Activated CD4-positive, alpha-beta T cell treated with anti-CD3 and anti-CD28 coated beads, Interleukin-2, amount 10 ng/mL, durations not matched to agents 7 days and 5 days (primary cell): ENCODE data around the gene BCS1L. TPM values are rescaled to one million over a fixed set of nuclear protein-coding genes. Genes with fewer than 3 reads are reported as not detected.

ENCODE experiments used
- CTCF ChIA-PET: fragments of 350-600 bp; sonication (Branson Sonifier 250); formaldehyde crosslinking; loops from one replicate; lab custom pipeline; 2021; ENCODE audit warnings: antibody characterized with exemption; lab: Charles Lee
- POLR2A ChIA-PET: fragments of 350-600 bp; sonication (Branson Sonifier 250); formaldehyde crosslinking; loops from one replicate; lab custom pipeline; 2021; ENCODE audit warnings: antibody characterized with exemption; lab: Charles Lee
- DNase-seq: peaks from one replicate; pipeline ENCODE4 v3.0.0-alpha.2; 2020
- H3K27ac Mint-ChIP-seq: one replicate; pipeline ENCODE4 v1.8.0; 2021; ENCODE audit warnings: mild to moderate bottlenecking, moderate library complexity, mixed read lengths
- H3K27me3 Mint-ChIP-seq: one replicate; pipeline ENCODE4 v1.8.0; 2021; ENCODE audit warnings: mixed read lengths
- H3K36me3 Mint-ChIP-seq: one replicate; pipeline ENCODE4 v1.8.0; 2021; ENCODE audit warnings: low read depth, mixed read lengths
- H3K4me1 Mint-ChIP-seq: one replicate; pipeline ENCODE4 v1.8.0; 2021; ENCODE audit warnings: mixed read lengths
- H3K4me3 Mint-ChIP-seq: one replicate; pipeline ENCODE4 v1.8.0; 2021; ENCODE audit warnings: mild to moderate bottlenecking, moderate library complexity, mixed read lengths
- H3K9me3 Mint-ChIP-seq: one replicate; pipeline ENCODE4 v1.8.0; 2021; ENCODE audit warnings: mixed read lengths
- total RNA-seq, 2 experiments: library from RNA; stranded (reverse); gene quantifications; one replicate each; pipeline ENCODE4 v1.2.3, GENCODE V29; 2021

BCS1L gene
- total RNA-seq, 2 experiments from 2014 or later = 53.4 to 58.6 TPM

DNA sequence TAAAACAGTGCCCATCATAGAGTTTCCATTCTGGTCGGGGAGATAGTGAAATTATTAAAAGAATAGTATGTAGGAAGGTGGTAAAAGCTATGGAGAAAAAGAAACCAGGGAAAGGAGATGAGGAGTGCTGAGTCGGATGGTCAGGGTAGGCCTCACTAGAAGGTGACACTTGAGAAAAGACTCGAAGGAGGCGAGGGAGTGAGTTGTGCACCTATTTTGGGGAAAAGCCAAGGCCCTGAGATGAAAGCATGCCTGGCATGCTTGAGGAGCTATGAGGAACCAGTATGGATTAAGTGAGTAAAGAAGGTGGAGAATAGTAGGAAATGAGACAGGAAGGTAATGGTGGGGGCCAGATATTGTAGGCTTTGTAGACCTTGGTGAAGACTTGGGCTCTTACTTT is 43.9 kb downstream of the BCS1L start:
- POLR2A ChIA-PET = no interaction called here
- Mint-ChIP-seq H3K27me3 (peaks cover 11% of the 10 kb centered on the region), H3K36me3 (no peaks in the 10 kb centered on the region), H3K27ac (no peak overlapping the region), H3K9me3 (no peaks in the 10 kb centered on the region), H3K4me1 (peaks cover 7% of the 10 kb centered on the region), H3K4me3 (no peak overlapping the region)
- DNase-seq = no peak
- CTCF ChIA-PET = interaction anchor here (0.8 to 2.5 kb wide), 3 partner anchors 7 to 431 kb away, joined by 3 to 9 read pairs (median 9); partner anchors contain the start of gene TTLL4

- Mint-ChIP-seq H3K4me1 (peaks cover 23% of the 10 kb centered on the region), H3K27ac (no peak overlapping the region), H3K4me3 (no peak overlapping the region), H3K9me3 (no peaks in the 10 kb centered on the region), H3K27me3 (peaks cover 11% of the 10 kb centered on the region), H3K36me3 (no peaks in the 10 kb centered on the region)
- DNase-seq = no peak
- ChIA-PET CTCF (interaction anchor here (0.6 to 2.0 kb wide), 6 partner anchors 9 to 140 kb away, joined by 3 to 14 read pairs (median 4); partner anchors contain the start of genes BCS1L and ZNF142), POLR2A (no interaction called here)
These were observed 48.6 kb downstream of the BCS1L start for GRCh38 chr2:218708086-218708485.

GRCh38 chr2:218709908-218710307 is 50.4 kb downstream of the BCS1L start:
- Mint-ChIP-seq H3K36me3 (no peaks in the 10 kb centered on the region), H3K4me3 (no peak overlapping the region), H3K9me3 (no peaks in the 10 kb centered on the region), H3K27ac (no peak overlapping the region), H3K27me3 (peaks cover 11% of the 10 kb centered on the region), H3K4me1 (peaks cover 30% of the 10 kb centered on the region)
- DNase-seq = no peak
- POLR2A ChIA-PET = no interaction called here
- CTCF ChIA-PET = interaction anchor here (0.6 to 2.7 kb wide), 33 partner anchors 7 to 457 kb away, joined by 3 to 20 read pairs (median 4); partner anchors contain the start of genes BCS1L, RNF25, STK36 and WNT10A

GRCh38 chr2:218710334-218710686 is 50.8 kb downstream of the BCS1L start:
- Mint-ChIP-seq H3K36me3 (no peaks in the 10 kb centered on the region), H3K27ac (peak overlapping the region; percentile 79), H3K4me1 (peaks cover 30% of the 10 kb centered on the region), H3K9me3 (no peaks in the 10 kb centered on the region), H3K27me3 (peaks cover 11% of the 10 kb centered on the region), H3K4me3 (peak overlapping the region; percentile 98)
- CTCF ChIA-PET = interaction anchor here (0.6 to 2.7 kb wide), 34 partner anchors 8 to 458 kb away, joined by 3 to 20 read pairs (median 4); partner anchors contain the start of genes BCS1L, RNF25, STK36 and WNT10A
- POLR2A ChIA-PET = no interaction called here
- DNase-seq = no peak

- Mint-ChIP-seq H3K27ac (peak within 1 kb of the TSS; percentile 79), H3K4me3 (peak within 1 kb of the TSS; percentile 98), H3K9me3 (no peaks in the 10 kb centered on the region), H3K36me3 (peaks cover 2% of the 10 kb centered on the region), H3K4me1 (peaks cover 30% of the 10 kb centered on the region), H3K27me3 (peaks cover 10% of the 10 kb centered on the region)
- CTCF ChIA-PET = interaction anchor here (0.6 to 2.7 kb wide), 38 partner anchors 8 to 458 kb away, joined by 3 to 20 read pairs (median 4); partner anchors contain the start of genes BCS1L, RNF25, STK36 and WNT10A
- POLR2A ChIA-PET = no interaction called here
- DNase-seq = peak; percentile 98
These were observed 51.4 kb downstream of the BCS1L start, which contains the start of gene TTLL4 for GRCh38 chr2:218710687-218711549. TTLL4 (plus strand) TSS chr2:218710835; CDS start chr2:218737677, 26,842 bp downstream.

DNA sequence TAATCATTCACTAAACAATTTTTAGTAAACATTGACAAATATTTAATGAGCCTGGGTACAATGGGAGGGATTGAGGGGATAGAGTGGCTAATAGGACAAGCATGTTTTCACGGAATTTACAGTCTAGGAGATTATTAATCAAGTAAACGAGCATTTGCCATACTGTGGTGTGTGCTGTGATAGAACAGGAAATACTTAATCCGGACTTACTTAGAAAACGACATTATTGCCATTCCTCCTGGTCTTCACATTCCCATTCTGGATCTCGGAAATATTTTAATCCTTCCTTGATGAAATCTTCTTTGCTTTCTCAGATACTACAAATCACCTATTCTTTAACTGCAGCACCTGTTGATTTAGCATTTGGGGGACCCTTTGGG is 52.1 kb downstream of the BCS1L start:
- H3K4me3 Mint-ChIP-seq = peak overlapping the region; percentile 98
- peaks cover 2% of the 10 kb centered on the region for H3K36me3 Mint-ChIP-seq
- H3K27ac Mint-ChIP-seq = peak overlapping the region; percentile 79
- no peak for DNase-seq
- no peaks in the 10 kb centered on the region for H3K9me3 Mint-ChIP-seq
- H3K27me3 Mint-ChIP-seq = peaks cover 5% of the 10 kb centered on the region
- ChIA-PET CTCF (interaction anchor here (0.6 to 2.7 kb wide), 19 partner anchors 8 to 741 kb away, joined by 3 to 20 read pairs (median 4); partner anchors contain the start of genes RNF25 and STK36), POLR2A (no interaction called here)
- peaks cover 30% of the 10 kb centered on the region for H3K4me1 Mint-ChIP-seq

Other genes with a start within 250 kb of the BCS1L start
- gene VIL1, start 240.6 kb upstream of the BCS1L start, total RNA-seq = under 1 TPM in 1 of 2 experiments, not detected in 1; 0.17 TPM
- 10 to 100 TPM; 27.4 to 30.5 TPM for gene USP37, start 91.3 kb upstream of the BCS1L start, total RNA-seq
- gene CNOT9, start 90.8 kb upstream of the BCS1L start, total RNA-seq = 10 to 100 TPM; 71.0 to 80.9 TPM
- under 1 TPM; 0.15 to 0.30 TPM for gene PLCD4, start 51.8 kb upstream of the BCS1L start, total RNA-seq
- 10 to 100 TPM; 46.8 to 48.6 TPM for gene ZNF142, start 60 bp upstream of the BCS1L start, total RNA-seq
- 10 to 100 TPM; 20.6 to 29.8 TPM for gene RNF25, start 12.3 kb downstream of the BCS1L start, total RNA-seq
- 10 to 100 TPM; 14.6 to 17.3 TPM for gene STK36, start 12.4 kb downstream of the BCS1L start, total RNA-seq
- 10 to 100 TPM; 31.6 TPM for gene TTLL4, start 51.2 kb downstream of the BCS1L start, total RNA-seq
- under 1 TPM; 0.08 to 0.22 TPM for gene CYP27A1, start 122.5 kb downstream of the BCS1L start, total RNA-seq
- gene PRKAG3, start 172.1 kb downstream of the BCS1L start, total RNA-seq = not detected
- gene WNT6, start 200.1 kb downstream of the BCS1L start, total RNA-seq = not detected
- under 1 TPM; 0.10 TPM for gene WNT10A, start 221.2 kb downstream of the BCS1L start, total RNA-seq